Endodermal cell (in vitro differentiated cells): ENCODE data around the gene NOS1AP. TPM values are rescaled to one million over a fixed set of nuclear protein-coding genes. Genes with fewer than 3 reads are reported as not detected.

Experiments
- DNase-seq: peaks from one replicate; pipeline ENCODE4 v3.0.0-alpha.2; 2017
- H3K27ac ChIP-seq: 2 replicates; pipeline ENCODE4 v1.5.1; 2013; ENCODE audit warnings: mild to moderate bottlenecking, low read depth, low read length, moderate library complexity
- H3K27me3 ChIP-seq: 2 replicates; pipeline ENCODE4 v1.6.1; 2013; ENCODE audit warnings: mild to moderate bottlenecking, low read length, moderate library complexity; ENCODE audit not compliant: insufficient read depth, control insufficient read depth, poor library complexity, severe bottlenecking
- H3K36me3 ChIP-seq: 2 replicates; pipeline ENCODE4 v1.7.0; 2013; ENCODE audit warnings: mild to moderate bottlenecking, low read length, moderate library complexity; ENCODE audit not compliant: control insufficient read depth, insufficient read depth
- H3K4me1 ChIP-seq: one replicate; pipeline ENCODE4 v1.7.0; 2013; ENCODE audit warnings: low read length; ENCODE audit not compliant: control insufficient read depth, insufficient read depth
- H3K4me3 ChIP-seq: 2 replicates; pipeline ENCODE4 v1.5.1; 2013; ENCODE audit warnings: mild to moderate bottlenecking, low read length, moderate library complexity
- H3K9ac ChIP-seq: 2 replicates; pipeline ENCODE4 v1.6.1; 2013; ENCODE audit warnings: mild to moderate bottlenecking, low read length, moderate library complexity; ENCODE audit not compliant: poor library complexity, severe bottlenecking; ENCODE audit errors: extremely low read depth
- H3K9me3 ChIP-seq: 2 replicates; pipeline ENCODE4 v1.6.1; 2013; ENCODE audit warnings: mild to moderate bottlenecking, low read length, moderate library complexity; ENCODE audit not compliant: control insufficient read depth
- H3K27ac Mint-ChIP-seq: 2 replicates; pipeline ENCODE4 v1.8.0; 2020; ENCODE audit warnings: mixed read lengths
- H3K27me3 Mint-ChIP-seq: 2 replicates; pipeline ENCODE4 v1.8.0; 2021; ENCODE audit warnings: mild to moderate bottlenecking, mixed read lengths; ENCODE audit not compliant: insufficient read depth
- H3K36me3 Mint-ChIP-seq: 2 replicates; pipeline ENCODE4 v1.8.0; 2020; ENCODE audit warnings: low read depth, mixed read lengths
- H3K4me1 Mint-ChIP-seq: 2 replicates; pipeline ENCODE4 v1.8.0; 2020; ENCODE audit warnings: mixed read lengths
- H3K4me3 Mint-ChIP-seq: 2 replicates; pipeline ENCODE4 v1.8.0; 2020; ENCODE audit warnings: mild to moderate bottlenecking, moderate library complexity, mixed read lengths
- H3K9me3 Mint-ChIP-seq: 2 replicates; pipeline ENCODE4 v1.8.0; 2020; ENCODE audit warnings: mild to moderate bottlenecking, mixed read lengths
- CTCF ChIP-seq: fragments of 200-600 bp; sonication (generic); conservative IDR thresholded peaks from 2 replicates; pipeline ENCODE4 v1.5.0; 2021; ENCODE audit warnings: antibody characterized with exemption, mild to moderate bottlenecking
- WGBS, 2 experiments: methylation state at CpG; one replicate each; pipeline versions ENCODE4 v1.1.5 to v1.1.7; 2013; ENCODE audit warnings: missing lambda C conversion rate in 2 of 2, mixed read lengths in 1 of 2; ENCODE audit not compliant: insufficient coverage in 1 of 2, insufficient read length in 1 of 2; 5-methylcytosine and 5-hydroxymethylcytosine counted together
- total RNA-seq, 2 donors: library from RNA; stranded (reverse); fragmentation: NEBNext Ultra II Directional in 1 of 2; extraction: Animal tissue kit (Norgen Biotek cat#: 25700) in 1 of 2; gene quantifications; 2 replicates in 1 of 2; 3 replicates in 1 of 2; pipeline ENCODE4 v1.2.1, GENCODE V29; 2021

The NOS1AP gene
- total RNA-seq, 2 donors from 2014 or later = 4.8 to 5.9 TPM

- Histone ChIP-seq H3K36me3 (no peaks in the 10 kb centered on the region), H3K27ac (no peak overlapping the region), H3K4me3 (no peak overlapping the region), H3K9me3 (no peaks in the 10 kb centered on the region), H3K4me1 (no peaks in the 10 kb centered on the region), H3K27me3 (no peaks in the 10 kb centered on the region), H3K9ac (no peak overlapping the region)
- Mint-ChIP-seq H3K4me3 (no peak overlapping the region), H3K27ac (no peak overlapping the region), H3K4me1 (no peaks in the 10 kb centered on the region), H3K36me3 (no peaks in the 10 kb centered on the region), H3K9me3 (no peaks in the 10 kb centered on the region), H3K27me3 (no peaks in the 10 kb centered on the region)
- DNase-seq = no peak
- no peak for TF ChIP-seq CTCF
Measured at GRCh38 chr1:162328512-162328911, 259.0 kb downstream of the NOS1AP start.

GRCh38 chr1:162329826-162330225 is 260.3 kb downstream of the NOS1AP start:
- no peak for TF ChIP-seq CTCF
- Mint-ChIP-seq H3K4me3 (no peak overlapping the region), H3K27ac (no peak overlapping the region), H3K9me3 (no peaks in the 10 kb centered on the region), H3K27me3 (no peaks in the 10 kb centered on the region), H3K4me1 (no peaks in the 10 kb centered on the region), H3K36me3 (no peaks in the 10 kb centered on the region)
- Histone ChIP-seq H3K27me3 (no peaks in the 10 kb centered on the region), H3K27ac (no peak overlapping the region), H3K9ac (no peak overlapping the region), H3K4me3 (no peak overlapping the region), H3K36me3 (no peaks in the 10 kb centered on the region), H3K4me1 (no peaks in the 10 kb centered on the region), H3K9me3 (no peaks in the 10 kb centered on the region)
- WGBS, 2 experiments = 64 to 78% methylated on average over 2 to 3 of the region's 3 CpGs
- DNase-seq = no peak

GRCh38 chr1:162333991-162334390 is 264.5 kb downstream of the NOS1AP start:
- Histone ChIP-seq H3K9ac (no peak overlapping the region), H3K4me3 (no peak overlapping the region), H3K9me3 (no peaks in the 10 kb centered on the region), H3K36me3 (no peaks in the 10 kb centered on the region), H3K27ac (peak overlapping the region; percentile 57), H3K4me1 (no peaks in the 10 kb centered on the region), H3K27me3 (no peaks in the 10 kb centered on the region)
- Mint-ChIP-seq H3K27me3 (no peaks in the 10 kb centered on the region), H3K9me3 (no peaks in the 10 kb centered on the region), H3K4me1 (peaks cover 2% of the 10 kb centered on the region), H3K27ac (no peak overlapping the region), H3K4me3 (no peak overlapping the region), H3K36me3 (no peaks in the 10 kb centered on the region)
- no peak for TF ChIP-seq CTCF
- DNase-seq = no peak
